Testis (tissue), 2 donors: ENCODE measurements around the gene PLAAT3.

Source experiments
- POLR2A ChIP-seq: fragments of 450-650 bp; IDR thresholded peaks from one replicate; pipeline ENCODE4 v1.6.1; 2017; ENCODE audit warnings: antibody characterized with exemption, mild to moderate bottlenecking, moderate library complexity
- TF ChIP-seq, protein P1 (sequence below), 3 experiments: fragments of 450-650 bp in 2 of 3; fragments of 200-600 bp in 1 of 3; sonication (generic) in 1 of 3; IDR thresholded peaks; one replicate each; pipeline ENCODE4 v1.5.1; 2016 to 2019; ENCODE audit warnings: antibody characterized with exemption in 3 of 3, mild to moderate bottlenecking in 2 of 3, moderate library complexity in 1 of 3

- TF ChIP-seq, protein P1, sequence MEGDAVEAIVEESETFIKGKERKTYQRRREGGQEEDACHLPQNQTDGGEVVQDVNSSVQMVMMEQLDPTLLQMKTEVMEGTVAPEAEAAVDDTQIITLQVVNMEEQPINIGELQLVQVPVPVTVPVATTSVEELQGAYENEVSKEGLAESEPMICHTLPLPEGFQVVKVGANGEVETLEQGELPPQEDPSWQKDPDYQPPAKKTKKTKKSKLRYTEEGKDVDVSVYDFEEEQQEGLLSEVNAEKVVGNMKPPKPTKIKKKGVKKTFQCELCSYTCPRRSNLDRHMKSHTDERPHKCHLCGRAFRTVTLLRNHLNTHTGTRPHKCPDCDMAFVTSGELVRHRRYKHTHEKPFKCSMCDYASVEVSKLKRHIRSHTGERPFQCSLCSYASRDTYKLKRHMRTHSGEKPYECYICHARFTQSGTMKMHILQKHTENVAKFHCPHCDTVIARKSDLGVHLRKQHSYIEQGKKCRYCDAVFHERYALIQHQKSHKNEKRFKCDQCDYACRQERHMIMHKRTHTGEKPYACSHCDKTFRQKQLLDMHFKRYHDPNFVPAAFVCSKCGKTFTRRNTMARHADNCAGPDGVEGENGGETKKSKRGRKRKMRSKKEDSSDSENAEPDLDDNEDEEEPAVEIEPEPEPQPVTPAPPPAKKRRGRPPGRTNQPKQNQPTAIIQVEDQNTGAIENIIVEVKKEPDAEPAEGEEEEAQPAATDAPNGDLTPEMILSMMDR (IDR thresholded peaks at IDR 0.05), result no peak
- TF ChIP-seq POLR2A, result no peak
These were observed 61.3 kb downstream of the PLAAT3 start for GRCh38 chr11:63552921-63553320.
